ENCODE measurements around the gene MIA. TPM values are rescaled to one million over a fixed set of nuclear protein-coding genes. Genes with fewer than 3 reads are reported as not detected.

MIA gene
- total RNA-seq, 1 experiment from 2014 or later = not detected

DNA sequence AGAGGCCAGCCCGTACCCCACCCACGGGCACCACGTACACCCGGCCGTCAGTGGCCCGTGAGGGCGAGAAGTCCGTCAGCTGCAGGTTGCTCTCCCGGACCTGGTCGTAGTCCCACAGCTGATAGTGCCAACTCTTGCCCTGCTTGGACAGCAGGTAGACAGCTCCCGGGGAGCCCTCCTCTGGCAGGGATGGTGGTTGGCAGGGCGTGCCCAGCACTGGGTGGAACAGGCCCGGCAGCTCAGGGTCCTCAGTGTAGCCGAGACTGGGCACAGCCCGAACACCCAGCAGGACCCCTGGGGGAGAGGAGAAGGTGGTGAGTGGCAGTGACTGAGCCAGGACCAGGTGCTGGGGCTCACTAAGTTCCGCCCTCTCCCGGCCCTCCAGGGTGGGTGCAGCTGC, 32.8 kb upstream of the MIA start:
- Histone ChIP-seq H3K27ac (ENCODE audit: insufficient read length, low read depth, low read length) (no peak overlapping the region), H3K18ac (ENCODE audit: insufficient read length, low read depth, low read length) (no peak overlapping the region), H3K4ac (ENCODE audit: low read depth, low read length) (no peak overlapping the region), H3K79me2 (ENCODE audit: insufficient read depth, low read length) (no peaks in the 10 kb centered on the region), H2AFZ (ENCODE audit: low read length) (no peak overlapping the region), H3K9me3 (ENCODE audit: control insufficient read depth, low read depth, low read length) (no peaks in the 10 kb centered on the region), H2AK5ac (ENCODE audit: insufficient read length, low read length) (no peak overlapping the region), H3K23ac (ENCODE audit: insufficient read length, low read depth, low read length) (no peak overlapping the region), H3K14ac (ENCODE audit: insufficient read depth, low read length) (no peak overlapping the region), H3K4me2 (ENCODE audit: insufficient read depth, insufficient read length, low read length) (no peak overlapping the region), H4K20me1 (ENCODE audit: control insufficient read depth, insufficient read depth, insufficient read length) (no peaks in the 10 kb centered on the region), H3T11ph (ENCODE audit: low read length) (no peak overlapping the region), H4K91ac (ENCODE audit: insufficient read length, low read depth, low read length) (no peak overlapping the region), H2BK15ac (ENCODE audit: low read depth, low read length) (no peak overlapping the region), H2BK120ac (ENCODE audit: low read depth, low read length, poor library complexity, severe bottlenecking) (no peak overlapping the region), H3K23me2 (ENCODE audit: insufficient read length, low read depth, low read length, poor library complexity, severe bottlenecking) (no peaks in the 10 kb centered on the region), H2BK5ac (ENCODE audit: insufficient read length, low read length) (no peak overlapping the region), H3K9ac (ENCODE audit: extremely low read depth, insufficient read length, low read length) (no peak overlapping the region), H4K8ac (replicated peaks; ENCODE audit: insufficient read length, low read depth, low read length) (no peak overlapping the region), H4K5ac (ENCODE audit: insufficient read length, low read depth, low read length) (no peak overlapping the region), H3K56ac (ENCODE audit: insufficient read length, low read depth, low read length) (no peak overlapping the region), H2BK20ac (ENCODE audit: low read depth, low read length, poor library complexity, severe bottlenecking) (no peak overlapping the region), H3K79me1 (ENCODE audit: insufficient read depth, low read depth, low read length, poor library complexity, severe bottlenecking) (no peaks in the 10 kb centered on the region), H3K27me3 (ENCODE audit: insufficient read depth, low read length) (no peaks in the 10 kb centered on the region), H2BK12ac (ENCODE audit: insufficient read length, low read depth, low read length) (no peak overlapping the region), H3K4me1 (ENCODE audit: insufficient read depth, low read length) (0 out of 2 replicates have a peak, but pooled peaks cover 4% of the 10 kb centered on the region)
- WGBS (ENCODE audit: extremely low coverage, insufficient read length, low lambda C conversion rate) = no CpG with 5 or more reads among the region's 17 CpGs
- H3K27me3 Mint-ChIP-seq (ENCODE audit: low read depth) = no peaks in the 10 kb centered on the region
- no peaks in the 10 kb centered on the region for H3K9me3 Mint-ChIP-seq
- no peak overlapping the region for H3K27ac Mint-ChIP-seq
- peaks cover 11 to 15% of the 10 kb centered on the region in 2 experiments for H3K4me1 Mint-ChIP-seq
- no peak overlapping the region for H3K4me3 Mint-ChIP-seq
- peaks cover 5 to 20% (median 16%) of the 10 kb centered on the region in 3 experiments; a peak in 6 of 7 replicates for H3K36me3 Mint-ChIP-seq (ENCODE audit: insufficient read depth in 1 of 3, low read depth in 3 of 3)
- DNase-seq = no peak
- TF ChIP-seq, protein P1, sequence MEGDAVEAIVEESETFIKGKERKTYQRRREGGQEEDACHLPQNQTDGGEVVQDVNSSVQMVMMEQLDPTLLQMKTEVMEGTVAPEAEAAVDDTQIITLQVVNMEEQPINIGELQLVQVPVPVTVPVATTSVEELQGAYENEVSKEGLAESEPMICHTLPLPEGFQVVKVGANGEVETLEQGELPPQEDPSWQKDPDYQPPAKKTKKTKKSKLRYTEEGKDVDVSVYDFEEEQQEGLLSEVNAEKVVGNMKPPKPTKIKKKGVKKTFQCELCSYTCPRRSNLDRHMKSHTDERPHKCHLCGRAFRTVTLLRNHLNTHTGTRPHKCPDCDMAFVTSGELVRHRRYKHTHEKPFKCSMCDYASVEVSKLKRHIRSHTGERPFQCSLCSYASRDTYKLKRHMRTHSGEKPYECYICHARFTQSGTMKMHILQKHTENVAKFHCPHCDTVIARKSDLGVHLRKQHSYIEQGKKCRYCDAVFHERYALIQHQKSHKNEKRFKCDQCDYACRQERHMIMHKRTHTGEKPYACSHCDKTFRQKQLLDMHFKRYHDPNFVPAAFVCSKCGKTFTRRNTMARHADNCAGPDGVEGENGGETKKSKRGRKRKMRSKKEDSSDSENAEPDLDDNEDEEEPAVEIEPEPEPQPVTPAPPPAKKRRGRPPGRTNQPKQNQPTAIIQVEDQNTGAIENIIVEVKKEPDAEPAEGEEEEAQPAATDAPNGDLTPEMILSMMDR (conservative IDR thresholded peaks at IDR 0.05) = peak; percentile 16; the same call in 1 of the 3 replicates
